Liver (tissue), 2 donors: ENCODE results near the gene MSL1.

Experiments
- ATF3 ChIP-seq: IDR thresholded peaks from 2 replicates; pipeline ENCODE4 v1.6.1; 2016; ENCODE audit warnings: antibody characterized with exemption
- EGR1 ChIP-seq, 2 donors: IDR thresholded peaks; 2 replicates each; pipeline ENCODE4 v1.6.1; 2016 to 2018; ENCODE audit warnings: antibody characterized with exemption in 2 of 2, low read depth in 2 of 2
- REST ChIP-seq: IDR thresholded peaks from 2 replicates; pipeline ENCODE4 v1.6.1; 2016; ENCODE audit warnings: antibody characterized with exemption, mild to moderate bottlenecking
- SP1 ChIP-seq: IDR thresholded peaks from 2 replicates; pipeline ENCODE4 v1.6.1; 2018; ENCODE audit warnings: antibody characterized with exemption, mild to moderate bottlenecking
- TAF1 ChIP-seq: conservative IDR thresholded peaks from 2 replicates; pipeline ENCODE4 v1.6.1; 2016; ENCODE audit warnings: antibody characterized with exemption, mild to moderate bottlenecking
- ZBTB33 ChIP-seq: IDR thresholded peaks from 2 replicates; pipeline ENCODE4 v1.6.1; 2016; ENCODE audit warnings: antibody characterized with exemption
- donor health status: healthy.

- TF ChIP-seq REST (no peak), ATF3 (no peak), ZBTB33 (no peak), TAF1 (no peak), EGR1 (IDR thresholded peaks at IDR 0.05; ENCODE audit: low read depth in 2 of 2) (no peak), SP1 (no peak)
Measured at GRCh38 chr17:40086150-40087044, 35.4 kb upstream of the MSL1 start.
